Neuron (in vitro differentiated cells): ENCODE data around the gene HDAC4.

Experiments used
- H2AFZ ChIP-seq: one replicate; pipeline ENCODE4 v1.6.1; 2013; ENCODE audit warnings: low read depth, mild to moderate bottlenecking, inconsistent platforms, low read length, moderate library complexity
- H3K27me3 ChIP-seq: one replicate; pipeline ENCODE4 v1.6.1; 2013; ENCODE audit warnings: low read length; ENCODE audit not compliant: insufficient read depth
- H3K36me3 ChIP-seq: one replicate; pipeline ENCODE4 v1.6.1; 2013; ENCODE audit warnings: low read length; ENCODE audit not compliant: insufficient read depth
- H3K4me1 ChIP-seq: one replicate; pipeline ENCODE4 v1.6.1; 2013; ENCODE audit warnings: low read length; ENCODE audit not compliant: insufficient read depth
- H3K4me3 ChIP-seq: 2 replicates; pipeline ENCODE4 v1.5.1; 2013; ENCODE audit warnings: mild to moderate bottlenecking, low read length, moderate library complexity
- H3K9me3 ChIP-seq: one replicate; pipeline ENCODE4 v1.6.1; 2013; ENCODE audit warnings: low read length

HDAC4 gene

DNA sequence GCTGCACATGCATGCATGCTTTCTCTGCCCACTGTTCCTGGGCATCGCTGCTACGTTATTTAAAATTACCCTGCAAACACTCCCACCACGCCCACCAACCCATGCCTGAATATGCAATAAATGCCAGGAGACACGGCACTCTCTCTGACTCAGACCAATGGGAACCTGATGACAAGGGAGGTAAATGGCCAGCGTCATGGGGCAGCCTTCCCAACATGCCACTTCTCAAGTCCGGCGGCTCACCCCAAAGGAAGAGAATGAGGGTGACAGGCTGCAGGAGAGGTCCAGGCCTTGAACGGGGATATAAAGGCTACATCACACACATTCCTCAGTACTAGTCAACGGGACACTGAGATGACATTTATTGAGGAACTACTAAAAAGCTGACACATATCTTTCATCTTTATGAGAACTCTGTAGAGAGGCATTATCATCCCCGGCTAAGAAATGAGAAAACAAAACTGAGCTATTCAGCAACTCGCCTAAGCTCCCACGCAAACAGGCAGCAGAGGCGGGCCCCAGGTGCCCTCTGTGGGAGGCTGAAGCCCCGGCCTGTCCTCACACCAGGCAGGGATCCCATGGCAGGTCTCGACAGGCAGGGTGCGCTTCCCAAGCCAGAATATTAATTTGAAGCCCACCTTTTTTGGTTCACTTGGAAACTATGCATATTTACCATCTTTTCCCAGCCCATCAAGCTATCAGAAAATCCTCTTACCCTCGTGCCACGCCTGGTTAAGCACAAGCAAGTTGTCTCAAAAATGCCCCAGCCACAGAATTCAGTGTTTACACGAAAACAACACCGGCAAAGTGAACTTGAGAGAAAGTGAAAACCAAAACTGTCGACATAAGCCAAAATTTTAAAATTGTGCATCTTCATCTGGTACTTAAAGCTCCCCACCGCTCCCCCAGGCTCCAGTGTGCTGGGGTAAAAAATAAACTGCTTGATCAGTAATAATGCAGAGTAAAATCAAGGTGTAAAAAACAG lies 166.3 kb downstream of the HDAC4 start:
- Histone ChIP-seq H3K4me1 (no peaks in the 10 kb centered on the region), H3K27me3 (no peaks in the 10 kb centered on the region), H3K4me3 (no peak overlapping the region), H3K9me3 (no peaks in the 10 kb centered on the region), H2AFZ (no peak overlapping the region), H3K36me3 (no peaks in the 10 kb centered on the region)

DNA sequence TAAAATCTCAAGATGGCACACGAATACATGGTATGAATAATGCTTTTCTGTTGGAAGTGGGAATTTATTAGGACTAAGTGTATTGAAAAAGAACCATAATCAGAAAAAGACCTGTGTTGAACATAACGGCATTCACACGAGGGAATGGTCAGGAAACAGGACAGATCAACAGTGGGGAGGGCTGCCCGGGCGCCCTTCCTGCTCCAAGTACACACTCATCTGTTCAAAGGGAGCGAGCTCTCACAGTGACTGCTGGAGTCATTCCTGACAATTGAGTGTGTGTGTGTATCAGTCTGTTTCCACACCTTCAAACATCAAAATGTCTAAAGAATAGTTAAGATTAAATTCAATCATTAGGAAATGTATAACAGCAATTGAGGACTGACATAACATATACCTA lies 167.2 kb downstream of the HDAC4 start:
- H3K4me3 ChIP-seq, result no peak overlapping the region
- H3K27me3 ChIP-seq, result no peaks in the 10 kb centered on the region
- no peaks in the 10 kb centered on the region for H3K4me1 ChIP-seq
- H3K9me3 ChIP-seq, result no peaks in the 10 kb centered on the region
- H3K36me3 ChIP-seq, result no peaks in the 10 kb centered on the region
- H2AFZ ChIP-seq, result no peak overlapping the region

- H3K4me3 ChIP-seq, result no peak overlapping the region
- H3K9me3 ChIP-seq, result no peaks in the 10 kb centered on the region
- no peak overlapping the region for H2AFZ ChIP-seq
- H3K4me1 ChIP-seq, result no peaks in the 10 kb centered on the region
- no peaks in the 10 kb centered on the region for H3K36me3 ChIP-seq
- H3K27me3 ChIP-seq, result no peaks in the 10 kb centered on the region
These were observed 168.6 kb downstream of the HDAC4 start for GRCh38 chr2:239232195-239232578.

DNA sequence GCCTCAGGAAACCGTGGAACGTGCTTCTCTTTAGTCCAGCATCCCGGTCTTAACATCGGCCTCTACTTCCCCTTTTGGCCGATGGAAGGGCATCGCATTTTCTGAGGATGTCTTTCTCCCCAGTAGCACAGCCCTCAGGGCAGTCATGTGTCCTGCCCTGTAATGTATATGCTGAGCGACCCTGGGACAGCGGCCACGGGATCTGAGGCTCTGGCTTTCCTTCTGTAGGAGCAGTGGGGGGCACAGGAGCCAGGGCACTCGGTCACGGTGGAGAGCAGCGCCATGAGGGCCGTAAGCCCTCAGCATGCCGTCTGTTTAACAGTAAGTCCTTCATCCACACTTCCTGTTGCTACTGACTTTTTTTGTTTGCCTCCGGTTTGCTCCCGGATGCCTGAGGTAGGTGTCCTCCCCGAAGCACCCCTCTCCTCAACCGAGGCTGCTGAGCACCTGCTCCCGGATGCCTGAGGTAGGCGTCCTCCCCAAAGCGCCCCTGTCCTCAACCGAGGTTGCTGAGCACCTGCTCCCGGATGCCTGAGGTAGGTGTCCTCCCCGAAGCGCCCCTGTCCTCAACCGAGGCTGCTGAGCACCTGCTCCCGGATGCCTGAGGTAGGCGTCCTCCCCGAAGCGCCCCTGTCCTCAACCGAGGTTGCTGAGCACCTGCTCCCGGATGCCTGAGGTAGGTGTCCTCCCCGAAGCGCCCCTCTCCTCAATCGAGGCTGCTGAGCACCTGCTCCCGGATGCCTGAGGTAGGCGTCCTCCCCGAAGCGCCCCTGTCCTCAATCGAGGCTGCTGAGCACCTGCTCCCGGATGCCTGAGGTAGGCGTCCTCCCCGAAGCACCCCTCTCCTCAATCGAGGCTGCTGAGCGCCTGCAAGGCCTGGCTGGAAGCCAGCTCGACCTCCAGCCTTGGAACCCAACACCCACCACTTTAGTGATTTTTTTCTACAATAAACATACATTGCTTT lies 169.3 kb downstream of the HDAC4 start:
- Histone ChIP-seq H3K4me3 (no peak overlapping the region), H3K27me3 (no peaks in the 10 kb centered on the region), H2AFZ (no peak overlapping the region), H3K4me1 (no peaks in the 10 kb centered on the region), H3K36me3 (no peaks in the 10 kb centered on the region), H3K9me3 (no peaks in the 10 kb centered on the region)

DNA sequence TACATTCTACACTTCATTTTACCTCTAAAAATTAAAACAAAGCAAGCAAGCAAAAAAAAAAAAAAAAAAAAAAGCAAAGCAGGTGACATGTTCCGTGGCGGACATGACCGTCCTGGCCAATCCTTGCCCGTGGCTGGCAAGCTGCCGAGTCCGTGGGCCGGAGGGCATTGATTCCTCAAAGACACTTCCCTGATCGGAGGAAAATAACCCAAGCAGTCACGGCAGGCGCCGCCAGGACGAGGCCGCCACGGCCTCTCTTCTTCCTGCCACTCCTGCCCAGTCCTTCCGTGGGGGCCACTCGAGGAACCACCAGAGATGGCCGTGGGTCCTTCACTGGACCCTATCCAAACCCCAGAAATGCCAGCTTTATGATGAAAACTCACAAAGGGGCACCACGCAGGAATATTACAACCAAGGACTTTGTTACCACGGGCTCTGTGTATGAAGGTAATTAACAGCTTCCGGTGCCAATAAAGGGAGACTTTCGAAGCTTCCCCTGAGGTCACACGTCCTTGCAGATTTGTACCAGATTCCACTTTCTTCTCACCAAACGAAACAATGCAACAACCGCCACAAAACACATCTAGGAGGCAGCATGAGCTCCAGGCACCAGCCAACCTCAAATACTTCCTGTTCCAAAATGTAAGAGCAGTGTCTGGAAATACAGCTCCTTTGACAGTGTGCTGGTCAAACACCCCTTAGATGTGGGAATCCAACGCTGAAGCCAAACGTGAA lies 170.3 kb downstream of the HDAC4 start:
- no peaks in the 10 kb centered on the region for H3K36me3 ChIP-seq
- no peaks in the 10 kb centered on the region for H3K9me3 ChIP-seq
- H3K27me3 ChIP-seq, result no peaks in the 10 kb centered on the region
- peaks cover 8% of the 10 kb centered on the region for H3K4me1 ChIP-seq
- no peak overlapping the region for H2AFZ ChIP-seq
- H3K4me3 ChIP-seq, result no peak overlapping the region

GRCh38 chr2:239229545-239230279 lies 171.1 kb downstream of the HDAC4 start:
- no peaks in the 10 kb centered on the region for H3K36me3 ChIP-seq
- no peaks in the 10 kb centered on the region for H3K9me3 ChIP-seq
- no peak overlapping the region for H2AFZ ChIP-seq
- no peaks in the 10 kb centered on the region for H3K27me3 ChIP-seq
- H3K4me1 ChIP-seq, result peaks cover 9% of the 10 kb centered on the region
- H3K4me3 ChIP-seq, result no peak overlapping the region

DNA sequence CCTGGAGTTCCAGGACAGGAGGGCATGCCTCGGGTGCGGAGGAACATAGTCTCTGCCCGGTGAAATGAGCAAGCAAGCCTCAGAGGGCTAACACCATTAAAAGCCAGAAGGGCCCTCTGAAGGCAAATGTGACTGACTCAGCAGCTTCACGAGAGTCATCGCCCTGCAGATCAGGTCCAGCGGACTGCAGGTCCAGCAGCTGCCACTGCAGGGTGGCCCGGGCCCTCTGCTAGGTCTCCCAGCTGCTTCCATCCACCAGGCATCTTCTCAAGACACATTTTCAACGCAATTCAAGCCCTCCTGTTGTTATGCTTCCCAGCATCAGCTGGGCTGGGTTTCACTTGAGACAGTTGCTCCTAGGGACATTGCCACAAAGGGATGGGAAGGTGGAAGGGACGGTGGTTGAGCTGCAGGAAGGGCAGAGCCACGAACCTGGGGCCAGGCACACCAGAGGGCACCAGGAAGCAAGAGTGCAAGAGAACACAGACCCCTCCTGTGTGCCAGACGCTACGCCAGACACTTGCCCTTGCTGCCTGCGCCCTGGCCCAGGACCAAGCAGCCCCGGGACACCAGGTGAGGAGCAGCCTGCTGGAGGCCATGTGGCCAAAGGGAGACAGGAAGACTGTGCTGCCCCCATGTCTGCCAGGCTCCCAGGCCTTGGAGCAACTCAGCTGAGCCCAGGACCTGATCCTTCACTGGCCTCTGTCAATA lies 173.0 kb downstream of the HDAC4 start:
- no peaks in the 10 kb centered on the region for H3K27me3 ChIP-seq
- H3K4me3 ChIP-seq, result no peak overlapping the region
- H3K9me3 ChIP-seq, result no peaks in the 10 kb centered on the region
- H3K36me3 ChIP-seq, result no peaks in the 10 kb centered on the region
- H3K4me1 ChIP-seq, result peaks cover 9% of the 10 kb centered on the region
- no peak overlapping the region for H2AFZ ChIP-seq

GRCh38 chr2:239226677-239227581 lies 173.9 kb downstream of the HDAC4 start:
- H3K4me3 ChIP-seq, result no peak overlapping the region
- no peaks in the 10 kb centered on the region for H3K9me3 ChIP-seq
- H2AFZ ChIP-seq, result no peak overlapping the region
- peaks cover 9% of the 10 kb centered on the region for H3K4me1 ChIP-seq
- H3K27me3 ChIP-seq, result no peaks in the 10 kb centered on the region
- no peaks in the 10 kb centered on the region for H3K36me3 ChIP-seq

DNA sequence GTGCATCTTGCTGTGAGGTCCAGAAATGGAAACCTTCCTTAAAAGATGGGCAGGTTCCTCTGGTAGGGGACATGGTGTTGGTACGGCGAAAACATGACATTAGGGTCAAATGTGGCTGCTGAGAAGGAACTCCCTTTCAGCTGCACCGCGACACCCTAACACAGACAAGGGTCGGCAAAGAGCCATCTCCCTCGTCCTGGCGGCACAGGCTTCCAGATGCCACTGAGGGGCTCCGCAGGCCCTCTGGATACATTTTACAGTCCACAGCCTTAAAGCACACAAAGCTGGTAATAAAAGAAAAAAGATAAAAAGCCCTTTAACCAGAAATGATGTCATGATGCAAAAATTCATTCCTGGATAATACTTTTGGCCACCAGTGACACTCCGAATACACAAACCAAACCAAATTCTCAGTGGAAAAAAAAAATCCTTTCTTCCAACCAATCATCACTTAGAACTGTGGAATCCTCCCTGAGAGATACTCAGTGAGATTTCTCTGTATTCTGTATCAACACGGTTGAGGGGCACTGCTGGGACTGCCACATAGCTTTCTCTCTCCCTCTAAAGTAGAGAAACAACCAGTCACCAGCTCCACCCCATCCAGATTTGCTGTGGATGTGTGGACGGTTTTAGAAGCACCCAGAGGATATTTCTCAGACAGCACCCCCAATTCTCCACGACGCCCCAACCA lies 174.8 kb downstream of the HDAC4 start:
- Histone ChIP-seq H2AFZ (no peak overlapping the region), H3K36me3 (no peaks in the 10 kb centered on the region), H3K4me1 (peaks cover 9% of the 10 kb centered on the region), H3K27me3 (no peaks in the 10 kb centered on the region), H3K4me3 (no peak overlapping the region), H3K9me3 (no peaks in the 10 kb centered on the region)

DNA sequence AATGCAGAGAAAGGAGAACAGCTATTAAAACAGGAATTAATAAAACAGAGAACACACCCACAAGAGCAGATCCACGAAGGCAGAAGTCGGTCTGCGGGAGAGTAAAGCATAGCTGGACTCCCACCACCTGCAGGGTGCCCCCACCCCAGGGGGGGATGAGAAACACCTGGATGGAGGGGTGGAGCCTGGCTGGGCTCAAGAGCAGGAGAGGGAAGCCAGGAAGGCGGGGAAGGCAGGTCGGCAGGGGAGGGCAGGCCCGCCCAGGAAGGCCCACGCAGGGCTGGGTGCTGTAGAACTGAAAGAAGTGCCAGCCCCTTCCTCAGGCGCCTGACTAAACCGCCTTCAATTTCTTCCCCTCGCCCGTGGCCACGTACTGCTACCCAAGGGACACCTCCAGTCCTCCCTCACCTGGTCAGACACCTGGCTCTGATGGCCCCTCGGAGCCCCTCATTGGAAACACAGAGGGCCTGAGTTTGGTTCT lies 175.4 kb downstream of the HDAC4 start:
- H3K9me3 ChIP-seq, result no peaks in the 10 kb centered on the region
- peaks cover 9% of the 10 kb centered on the region for H3K4me1 ChIP-seq
- H3K4me3 ChIP-seq, result no peak overlapping the region

More for the DNA sequence above, 175.4 kb downstream of the HDAC4 start:
- Histone ChIP-seq H2AFZ (no peak overlapping the region), H3K27me3 (no peaks in the 10 kb centered on the region), H3K36me3 (no peaks in the 10 kb centered on the region)
